VCaP (cell line): ENCODE results near the gene ALDH3A1.

Experiments used
- H3K27ac ChIP-seq: fragments of 450-650 bp; 2 replicates; pipeline ENCODE4 v1.5.1; 2017
- TF ChIP-seq, protein P1 (sequence below): fragments of 450-650 bp; conservative IDR thresholded peaks from 2 replicates; pipeline ENCODE4 v1.5.1; 2017; ENCODE audit warnings: mild to moderate bottlenecking, moderate library complexity

ALDH3A1 gene

DNA sequence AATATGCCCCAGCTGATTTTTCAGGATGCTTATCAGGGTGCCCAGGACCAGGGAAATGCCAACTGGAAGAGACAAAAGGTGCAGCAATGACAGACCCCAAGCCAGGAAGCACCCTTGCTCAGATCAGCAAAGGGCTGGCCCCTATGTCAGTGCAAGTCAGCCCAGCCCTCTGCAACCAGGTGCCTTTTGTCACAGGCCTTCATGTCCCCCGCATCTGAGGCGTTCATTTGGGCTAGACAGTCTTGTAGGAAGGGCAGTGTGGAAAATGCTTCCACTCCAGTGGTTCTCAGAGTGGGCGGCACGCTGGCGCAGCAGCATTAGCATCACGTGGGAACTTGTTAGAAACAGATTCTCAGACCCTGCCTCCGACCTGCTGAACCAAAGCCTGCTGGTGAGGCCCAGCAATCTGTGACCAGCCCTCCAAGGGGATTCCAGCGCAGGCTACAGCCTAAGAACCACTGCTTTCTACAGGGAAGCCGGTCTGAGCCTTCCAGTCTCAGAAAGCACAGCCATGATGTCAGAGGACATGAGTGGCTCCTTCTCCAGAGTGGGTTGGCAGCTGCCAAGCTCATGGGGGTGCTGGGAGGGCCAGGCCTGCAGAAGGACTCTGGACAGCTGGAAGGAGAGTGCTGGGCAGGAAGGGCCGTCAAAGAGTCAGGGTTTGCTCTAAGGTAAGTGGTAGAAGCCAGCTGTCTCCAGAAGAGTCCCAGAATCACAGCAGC, 44.8 kb downstream of the ALDH3A1 start:
- TF ChIP-seq, protein P1, sequence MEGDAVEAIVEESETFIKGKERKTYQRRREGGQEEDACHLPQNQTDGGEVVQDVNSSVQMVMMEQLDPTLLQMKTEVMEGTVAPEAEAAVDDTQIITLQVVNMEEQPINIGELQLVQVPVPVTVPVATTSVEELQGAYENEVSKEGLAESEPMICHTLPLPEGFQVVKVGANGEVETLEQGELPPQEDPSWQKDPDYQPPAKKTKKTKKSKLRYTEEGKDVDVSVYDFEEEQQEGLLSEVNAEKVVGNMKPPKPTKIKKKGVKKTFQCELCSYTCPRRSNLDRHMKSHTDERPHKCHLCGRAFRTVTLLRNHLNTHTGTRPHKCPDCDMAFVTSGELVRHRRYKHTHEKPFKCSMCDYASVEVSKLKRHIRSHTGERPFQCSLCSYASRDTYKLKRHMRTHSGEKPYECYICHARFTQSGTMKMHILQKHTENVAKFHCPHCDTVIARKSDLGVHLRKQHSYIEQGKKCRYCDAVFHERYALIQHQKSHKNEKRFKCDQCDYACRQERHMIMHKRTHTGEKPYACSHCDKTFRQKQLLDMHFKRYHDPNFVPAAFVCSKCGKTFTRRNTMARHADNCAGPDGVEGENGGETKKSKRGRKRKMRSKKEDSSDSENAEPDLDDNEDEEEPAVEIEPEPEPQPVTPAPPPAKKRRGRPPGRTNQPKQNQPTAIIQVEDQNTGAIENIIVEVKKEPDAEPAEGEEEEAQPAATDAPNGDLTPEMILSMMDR, result no peak
- no peak overlapping the region for H3K27ac ChIP-seq

DNA sequence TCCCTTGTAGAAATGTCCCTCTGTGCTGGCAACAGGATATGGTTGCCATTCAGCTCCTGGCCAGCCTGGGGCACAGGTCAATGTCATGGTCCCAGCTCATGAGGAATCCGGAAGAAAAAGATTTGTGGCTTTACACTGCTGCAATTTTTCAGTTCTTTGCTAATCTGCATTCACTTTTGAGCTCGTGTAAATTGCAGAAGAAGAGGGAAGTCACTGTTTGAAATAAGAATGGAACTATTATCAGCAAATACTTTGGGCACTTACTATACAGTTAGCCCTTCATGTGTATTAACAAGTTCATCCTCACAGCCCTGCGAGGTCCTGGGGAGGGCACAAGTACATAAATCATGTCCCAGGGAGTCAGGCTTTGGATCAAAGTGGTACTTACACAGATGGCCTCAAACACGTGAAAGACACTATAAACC, 45.9 kb downstream of the ALDH3A1 start:
- H3K27ac ChIP-seq, result no peak overlapping the region

More for the DNA sequence above, 45.9 kb downstream of the ALDH3A1 start:
- TF ChIP-seq, protein P1, result no peak
